ENCODE data around the gene RTEL1. TPM values are rescaled to one million over a fixed set of nuclear protein-coding genes. Genes with fewer than 3 reads are reported as not detected.

The RTEL1 gene
- total and polyA plus RNA-seq, 9 of the 15 experiments (the other 6 are each of a cell fraction or from before 2014, with no cell fraction given) = 0.36 to 61.0 (median 17.9) TPM

DNA sequence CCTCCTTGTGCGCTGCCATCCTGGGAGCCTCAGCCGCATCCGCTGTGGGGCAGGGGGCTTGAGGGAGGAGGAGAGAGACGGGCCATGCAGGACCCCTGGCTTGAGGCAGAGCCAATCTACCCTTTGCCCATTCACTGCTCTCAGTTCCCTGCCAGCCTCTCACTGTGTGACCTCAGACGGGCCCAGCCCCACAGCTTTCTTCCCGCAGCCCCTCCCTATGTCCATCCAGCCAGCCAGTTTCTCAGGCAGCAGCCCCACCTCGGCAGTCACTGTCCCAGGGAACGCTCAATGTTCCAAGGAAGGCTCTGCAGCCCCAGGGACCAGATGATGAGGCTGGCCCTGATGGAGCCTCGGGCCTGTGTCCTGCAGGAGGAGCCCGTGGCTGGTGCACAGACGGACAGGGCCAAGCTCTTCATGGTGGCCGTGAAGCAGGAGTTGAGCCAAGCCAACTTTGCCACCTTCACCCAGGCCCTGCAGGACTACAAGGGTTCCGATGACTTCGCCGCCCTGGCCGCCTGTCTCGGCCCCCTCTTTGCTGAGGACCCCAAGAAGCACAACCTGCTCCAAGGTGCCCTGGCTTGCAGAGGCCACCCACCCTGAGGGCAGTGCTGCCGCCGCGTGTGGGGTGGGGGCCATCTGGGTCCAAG is 34.4 kb downstream of the RTEL1 start:
- POLR2A ChIA-PET = interaction anchor here (0.6 to 1.3 kb wide), 2 partner anchors 10 to 199 kb away, joined by 4 to 6 read pairs; no protein-coding TSS in a partner anchor
- peaks cover 37% of the 10 kb centered on the region; the same call in 2 of the 3 replicates for H3K36me3 ChIP-seq (ENCODE audit: control insufficient read depth, insufficient read depth, low read length)
- no peaks in the 10 kb centered on the region for H3K9me3 ChIP-seq (replicated peaks; ENCODE audit: control insufficient read depth, insufficient read depth, low read depth, low read length)
- DNase-seq (ENCODE audit: extremely low read depth in 1 of 4, low spot score in 3 of 4) = no peak
- peaks cover 0 to 75% of the 10 kb centered on the region in 2 experiments; a peak in 2 of 5 replicates for H3K4me1 ChIP-seq (replicated peaks in 1 of 2; ENCODE audit: control insufficient read depth in 2 of 2, insufficient read depth in 2 of 2, low read length in 2 of 2)
- 88% methylated on average over 14 of the region's 20 CpGs for WGBS (ENCODE audit: insufficient coverage, low coverage, missing lambda C conversion rate)
- intact Hi-C loops (cut with micrococcal nuclease) = no loop called here
- no peaks in the 10 kb centered on the region for H4K20me1 ChIP-seq (replicated peaks; ENCODE audit: control insufficient read depth, insufficient read depth, low read length)
- in situ Hi-C loops (cut with MboI) = no loop called here
- no peak overlapping the region for H3K4me2 ChIP-seq (ENCODE audit: insufficient read depth, low read length)
- no peak for FAIRE-seq
- H2AFZ ChIP-seq (ENCODE audit: low read depth, low read length) = no peak overlapping the region
- H3K9ac ChIP-seq (ENCODE audit: insufficient read depth in 1 of 2, low read depth in 2 of 2, low read length in 2 of 2) = no peak overlapping the region; a peak in 1 of 4 replicates
- CTCF ChIA-PET (ENCODE audit: low intra/inter-chr PET ratio) = no interaction called here
- no TSS peak for BruUV-seq (replicated peaks)
- H3K79me2 ChIP-seq (ENCODE audit: control insufficient read depth, insufficient read depth, low read length) = no peaks in the 10 kb centered on the region
- ATAC-seq = no peak
- no peak overlapping the region for H3K27ac ChIP-seq (ENCODE audit: extremely low read depth, low read depth, low read length)
- H3K4me3 ChIP-seq = no peak overlapping the region
- TF ChIP-seq ZNF79 (CRISPR knock-in tag; IDR thresholded peaks at IDR 0.05; ENCODE audit: low read depth) (no peak), POLR2A (conservative IDR thresholded peaks at IDR 0.05) (0 out of 2 replicates have a peak, but pooled peaks have one; percentile 26), RBFOX2 (IDR thresholded peaks at IDR 0.05; ENCODE audit: low read depth, low read length) (peak; percentile 11; the same call in 1 of the 2 replicates), ESRRB (CRISPR knock-in tag; IDR thresholded peaks at IDR 0.05; ENCODE audit: borderline replicate concordance) (no peak), POLR2G (IDR thresholded peaks at IDR 0.05; ENCODE audit: low read depth, low read length) (peak; percentile 64), CCNT2 (IDR thresholded peaks at IDR 0.05; ENCODE audit: borderline replicate concordance, extremely low read depth, insufficient read length, low read depth, low read length) (peak; percentile 1), GATAD2B (IDR thresholded peaks at IDR 0.05; ENCODE audit: borderline replicate concordance) (no peak), ADNP (tag; IDR thresholded peaks at IDR 0.05) (no peak), RBM22 (IDR thresholded peaks at IDR 0.05; ENCODE audit: low read depth, low read length, poor library complexity, severe bottlenecking) (peak; percentile 46)
- TF ChIP-seq, protein P1, sequence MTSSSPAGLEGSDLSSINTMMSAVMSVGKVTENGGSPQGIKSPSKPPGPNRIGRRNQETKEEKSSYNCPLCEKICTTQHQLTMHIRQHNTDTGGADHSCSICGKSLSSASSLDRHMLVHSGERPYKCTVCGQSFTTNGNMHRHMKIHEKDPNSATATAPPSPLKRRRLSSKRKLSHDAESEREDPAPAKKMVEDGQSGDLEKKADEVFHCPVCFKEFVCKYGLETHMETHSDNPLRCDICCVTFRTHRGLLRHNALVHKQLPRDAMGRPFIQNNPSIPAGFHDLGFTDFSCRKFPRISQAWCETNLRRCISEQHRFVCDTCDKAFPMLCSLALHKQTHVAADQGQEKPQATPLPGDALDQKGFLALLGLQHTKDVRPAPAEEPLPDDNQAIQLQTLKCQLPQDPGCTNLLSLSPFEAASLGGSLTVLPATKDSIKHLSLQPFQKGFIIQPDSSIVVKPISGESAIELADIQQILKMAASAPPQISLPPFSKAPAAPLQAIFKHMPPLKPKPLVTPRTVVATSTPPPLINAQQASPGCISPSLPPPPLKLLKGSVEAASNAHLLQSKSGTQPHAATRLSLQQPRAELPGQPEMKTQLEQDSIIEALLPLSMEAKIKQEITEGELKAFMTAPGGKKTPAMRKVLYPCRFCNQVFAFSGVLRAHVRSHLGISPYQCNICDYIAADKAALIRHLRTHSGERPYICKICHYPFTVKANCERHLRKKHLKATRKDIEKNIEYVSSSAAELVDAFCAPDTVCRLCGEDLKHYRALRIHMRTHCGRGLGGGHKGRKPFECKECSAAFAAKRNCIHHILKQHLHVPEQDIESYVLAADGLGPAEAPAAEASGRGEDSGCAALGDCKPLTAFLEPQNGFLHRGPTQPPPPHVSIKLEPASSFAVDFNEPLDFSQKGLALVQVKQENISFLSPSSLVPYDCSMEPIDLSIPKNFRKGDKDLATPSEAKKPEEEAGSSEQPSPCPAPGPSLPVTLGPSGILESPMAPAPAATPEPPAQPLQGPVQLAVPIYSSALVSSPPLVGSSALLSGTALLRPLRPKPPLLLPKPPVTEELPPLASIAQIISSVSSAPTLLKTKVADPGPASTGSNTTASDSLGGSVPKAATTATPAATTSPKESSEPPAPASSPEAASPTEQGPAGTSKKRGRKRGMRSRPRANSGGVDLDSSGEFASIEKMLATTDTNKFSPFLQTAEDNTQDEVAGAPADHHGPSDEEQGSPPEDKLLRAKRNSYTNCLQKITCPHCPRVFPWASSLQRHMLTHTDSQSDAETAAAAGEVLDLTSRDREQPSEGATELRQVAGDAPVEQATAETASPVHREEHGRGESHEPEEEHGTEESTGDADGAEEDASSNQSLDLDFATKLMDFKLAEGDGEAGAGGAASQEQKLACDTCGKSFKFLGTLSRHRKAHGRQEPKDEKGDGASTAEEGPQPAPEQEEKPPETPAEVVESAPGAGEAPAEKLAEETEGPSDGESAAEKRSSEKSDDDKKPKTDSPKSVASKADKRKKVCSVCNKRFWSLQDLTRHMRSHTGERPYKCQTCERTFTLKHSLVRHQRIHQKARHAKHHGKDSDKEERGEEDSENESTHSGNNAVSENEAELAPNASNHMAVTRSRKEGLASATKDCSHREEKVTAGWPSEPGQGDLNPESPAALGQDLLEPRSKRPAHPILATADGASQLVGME (CRISPR knock-in tag; IDR thresholded peaks at IDR 0.05) = no peak
- no peaks in the 10 kb centered on the region for H3K27me3 ChIP-seq (ENCODE audit: control insufficient read depth in 2 of 2, insufficient read depth in 2 of 2, low read length in 2 of 2)
- H3K9me1 ChIP-seq (ENCODE audit: control insufficient read depth, insufficient read depth, low read length) = no peaks in the 10 kb centered on the region
